ENCODE measurements around the gene PTAR1. TPM values are rescaled to one million over a fixed set of nuclear protein-coding genes. Genes with fewer than 3 reads are reported as not detected.

The PTAR1 gene
- 77.7 and 96.0 TPM in 2 replicates for total RNA-seq

GRCh38 chr9:69759421-69760277 lies at the start of gene PTAR1:
Gene PTAR1, minus strand, starts transcription at chr9:69760011. Its CDS starts 73 bp downstream, at chr9:69759938.

DNA sequence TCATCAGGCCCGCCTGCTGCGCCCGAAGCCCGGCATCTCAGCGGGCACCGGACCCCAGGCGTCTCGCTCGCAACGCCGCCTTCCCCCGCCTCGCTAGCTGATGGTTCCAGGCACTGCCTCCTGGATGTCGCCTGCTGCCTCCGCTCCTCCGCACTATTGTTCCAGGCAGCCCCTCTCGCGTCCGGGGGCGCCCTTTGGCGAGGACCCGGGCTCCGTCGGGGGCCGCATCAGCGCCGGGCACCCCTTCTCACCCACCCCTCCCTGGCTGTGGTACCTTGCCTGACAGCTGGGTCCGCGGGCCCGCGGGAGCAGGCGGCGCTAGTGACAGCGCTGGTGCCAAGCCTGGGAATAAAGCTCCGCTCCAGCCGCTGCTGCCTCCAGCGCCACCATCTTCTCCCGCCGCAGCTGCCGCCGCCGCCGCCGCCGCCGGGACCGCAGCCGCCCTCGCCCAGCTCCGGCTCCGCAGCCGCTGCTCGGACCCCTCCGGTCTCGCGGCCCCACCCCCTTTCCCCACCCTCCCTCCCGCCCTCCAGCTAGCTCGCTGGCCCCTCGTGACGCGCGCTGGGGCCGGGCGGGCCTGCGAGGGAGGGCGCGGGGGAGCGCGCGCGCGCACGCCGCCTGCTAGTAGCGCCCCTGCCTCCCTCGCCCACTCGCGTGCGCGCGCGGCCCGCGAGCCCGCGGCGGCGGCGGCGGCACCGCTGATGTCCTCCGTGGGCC lies 87.8 kb downstream of the PTAR1 start, which contains the start of gene APBA1:
APBA1 (minus strand) TSS at position 493 of the 717 bp plus-strand sequence.

Other genes starting within 250 kb of the PTAR1 start
- 6.7 and 15.3 TPM in 2 replicates for gene APBA1, start 87.6 kb downstream of the PTAR1 start, total RNA-seq
- gene CFAP95, start 60.8 kb upstream of the PTAR1 start, total RNA-seq: not detected in 2 replicates